HuH-7.5 (cell line): ENCODE data around the gene UBE3A.

Experiments used
- DNase-seq: peaks from one replicate; pipeline ENCODE4 v3.0.0; 2011; ENCODE audit warnings: low spot score

Gene UBE3A

DNA sequence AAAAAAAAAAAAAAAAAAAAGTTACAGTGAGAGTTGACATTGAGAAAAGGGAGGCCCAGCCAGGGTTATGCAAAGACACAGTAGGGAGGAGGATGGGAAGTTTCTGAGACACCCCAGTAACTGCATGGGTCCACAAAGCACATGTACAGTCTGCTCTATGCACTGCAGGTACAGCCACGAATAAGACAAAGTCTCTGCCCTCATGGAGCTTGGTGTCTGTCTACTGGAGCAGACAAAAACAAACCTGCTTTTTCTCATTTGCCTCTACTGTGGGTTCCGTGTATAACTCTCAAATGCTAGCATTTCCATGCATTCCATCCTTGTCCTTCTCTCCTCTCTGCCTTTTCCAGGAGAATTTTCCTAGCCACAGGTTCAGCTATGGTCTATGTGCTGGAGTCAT, 107.4 kb downstream of the UBE3A start:
- no peak for DNase-seq

DNA sequence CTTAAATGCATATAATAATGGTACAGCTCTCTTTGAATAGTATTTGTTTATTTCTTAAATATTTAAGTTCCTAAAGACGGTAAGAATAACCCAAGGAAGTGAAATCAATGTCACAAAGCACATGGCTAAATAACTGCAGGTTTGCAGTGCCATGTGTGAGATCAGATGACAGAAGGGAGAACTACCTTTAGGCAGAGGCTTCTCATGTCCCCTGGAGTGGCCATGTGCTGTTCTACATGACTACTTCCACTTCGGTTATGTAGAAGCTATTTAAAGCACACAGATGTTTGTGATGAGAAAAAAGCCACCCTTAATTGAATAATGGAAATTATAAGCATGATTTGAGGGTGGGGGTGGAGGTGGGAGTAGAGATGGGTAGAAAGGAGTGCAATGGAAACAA, 109.1 kb downstream of the UBE3A start:
- DNase-seq, result no peak

DNA sequence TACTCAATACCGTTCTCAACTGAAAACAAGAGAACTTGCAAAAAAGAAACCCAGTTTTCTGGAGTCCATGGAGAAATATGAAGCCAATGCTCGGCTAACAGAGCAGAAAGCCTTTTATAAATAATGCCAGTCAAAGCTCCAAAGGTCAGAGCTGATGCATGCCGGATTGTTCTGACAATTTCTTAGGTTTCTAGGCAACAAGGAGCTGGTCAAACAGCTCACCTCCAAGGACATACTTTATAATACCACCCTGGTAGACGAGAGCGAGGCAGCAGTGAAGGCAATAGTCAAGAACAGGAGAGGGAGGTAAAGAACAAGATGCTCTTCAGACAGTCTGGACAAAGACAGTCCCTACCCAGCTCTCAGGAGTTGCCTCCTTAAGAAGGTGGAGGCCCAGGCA, 111.1 kb downstream of the UBE3A start:
- no peak for DNase-seq

DNA sequence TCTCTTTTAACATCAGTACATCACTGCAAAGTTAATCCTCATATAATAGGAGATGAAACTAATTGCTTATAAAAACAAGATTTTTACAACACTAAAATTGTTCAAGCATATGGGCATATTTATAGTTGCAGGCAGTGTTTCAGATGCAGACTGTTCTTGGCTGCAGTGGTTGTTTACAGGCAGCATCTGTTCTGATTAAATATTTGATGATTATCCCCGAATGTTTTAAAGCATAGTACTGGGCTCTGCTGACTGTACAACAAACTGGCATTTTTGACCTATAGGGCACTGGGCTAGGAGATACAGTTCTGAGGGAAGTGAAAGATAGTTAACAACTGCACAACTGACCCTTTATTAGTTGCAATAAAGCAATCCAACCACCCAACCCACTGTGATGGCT, 113.6 kb downstream of the UBE3A start:
- DNase-seq, result no peak

DNA sequence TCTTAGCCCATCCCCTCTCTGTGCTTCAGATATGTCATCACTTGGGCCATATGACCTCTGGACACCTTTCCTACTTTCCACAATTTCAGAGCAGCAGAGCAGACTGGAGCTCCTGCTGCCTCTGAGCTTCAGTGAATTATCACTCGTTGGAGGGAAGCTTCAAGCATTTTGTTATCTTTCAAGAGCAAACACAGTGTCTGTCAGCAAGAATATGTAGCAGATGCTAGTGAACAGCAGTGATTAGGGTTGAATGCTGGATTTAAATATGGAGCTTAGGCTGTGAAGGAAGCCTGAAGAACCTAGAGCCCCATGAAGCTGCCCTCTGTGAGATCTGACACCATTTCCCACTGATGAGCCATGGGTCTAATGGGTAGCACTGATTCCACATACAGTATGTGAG, 115.4 kb downstream of the UBE3A start:
- no peak for DNase-seq

DNA sequence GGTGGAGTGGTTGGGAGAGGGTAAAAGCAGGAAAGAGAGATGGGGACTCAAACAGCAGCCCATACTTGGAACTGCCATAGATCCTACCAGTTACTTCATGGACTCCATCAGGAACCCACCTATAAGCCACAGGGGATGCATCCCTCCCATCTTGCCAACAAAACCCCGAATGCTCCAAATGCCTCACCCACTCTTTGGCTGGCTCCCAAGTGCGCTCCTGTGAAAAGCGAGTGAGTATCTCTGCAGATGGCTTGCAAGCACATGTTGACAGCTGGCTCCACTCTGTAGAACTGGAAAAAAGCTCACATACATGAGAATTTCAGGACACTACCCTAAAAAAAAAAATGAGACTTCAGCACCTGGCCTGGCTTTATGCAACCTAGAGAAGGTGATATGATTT, 151.0 kb downstream of the UBE3A start:
- no peak for DNase-seq
